BJ (cell line): ENCODE results near the gene TMPRSS2. TPM values are rescaled to one million over a fixed set of nuclear protein-coding genes. Genes with fewer than 3 reads are reported as not detected.

Experiments
- CTCF ChIA-PET: fragments of 350-600 bp; formaldehyde crosslinking; extraction: SDS; loops from one replicate; lab custom pipeline; 2021; ENCODE audit warnings: antibody characterized with exemption, inconsistent platforms; lab: Yijun Ruan, JAX
- POLR2A ChIA-PET: fragments of 300-600 bp; sonication (Branson Sonifier 250); formaldehyde crosslinking; extraction: SDS; loops from one replicate; lab custom pipeline; 2021; ENCODE audit warnings: antibody characterized with exemption; lab: Charles Lee
- DNase-seq: peaks from one replicate; pipeline ENCODE4 v3.0.0-alpha.2; 2011; ENCODE audit warnings: low read depth
- H3K27me3 ChIP-seq: 2 replicates; pipeline ENCODE4 v1.6.0; 2011; ENCODE audit warnings: low read length; ENCODE audit not compliant: control insufficient read depth, insufficient read depth
- H3K36me3 ChIP-seq: 2 replicates; pipeline ENCODE4 v1.5.1; 2011; ENCODE audit warnings: low read length; ENCODE audit not compliant: control insufficient read depth, insufficient read depth
- H3K4me3 ChIP-seq: 2 replicates; pipeline ENCODE4 v1.5.1; 2011; ENCODE audit warnings: low read depth, mild to moderate bottlenecking, control low read depth, low read length
- CTCF ChIP-seq: IDR thresholded peaks from 2 replicates; pipeline ENCODE4 v1.5.1; 2011; ENCODE audit warnings: low read depth, mild to moderate bottlenecking, control low read depth, inconsistent platforms, low read length, moderate library complexity; ENCODE audit not compliant: insufficient read depth
- polyA minus RNA-seq: library from RNA; depleted of rRNA, polyadenylated mRNA; stranded (reverse); fragments of >200 nt; gene quantifications from 2 replicates; pipeline ENCODE4 v1.2.3, GENCODE V29; 2011; rRNA and poly(A)+ RNA removed
- polyA plus RNA-seq: library from polyadenylated mRNA; depleted of rRNA; stranded (reverse); fragments of >200 nt; gene quantifications from 2 replicates; pipeline ENCODE4 v1.2.3, GENCODE V29; 2011; rRNA removed

The TMPRSS2 gene
- polyA plus RNA-seq: not detected in 2 replicates
- polyA minus RNA-seq: not detected in 2 replicates

- DNase-seq: no peak
- CTCF ChIA-PET: no interaction called here
- Histone ChIP-seq H3K36me3 (no peaks in the 10 kb centered on the region), H3K4me3 (no peak within 1 kb of the TSS), H3K27me3 (peaks cover 29% of the 10 kb centered on the region)
- POLR2A ChIA-PET: no interaction called here
- TF ChIP-seq CTCF: no peak
Observed at GRCh38 chr21:41507521-41508414, at the start of gene TMPRSS2. Gene TMPRSS2, minus strand, starts transcription at chr21:41508158. Its CDS starts 10,025 bp downstream, at chr21:41498133.

DNA sequence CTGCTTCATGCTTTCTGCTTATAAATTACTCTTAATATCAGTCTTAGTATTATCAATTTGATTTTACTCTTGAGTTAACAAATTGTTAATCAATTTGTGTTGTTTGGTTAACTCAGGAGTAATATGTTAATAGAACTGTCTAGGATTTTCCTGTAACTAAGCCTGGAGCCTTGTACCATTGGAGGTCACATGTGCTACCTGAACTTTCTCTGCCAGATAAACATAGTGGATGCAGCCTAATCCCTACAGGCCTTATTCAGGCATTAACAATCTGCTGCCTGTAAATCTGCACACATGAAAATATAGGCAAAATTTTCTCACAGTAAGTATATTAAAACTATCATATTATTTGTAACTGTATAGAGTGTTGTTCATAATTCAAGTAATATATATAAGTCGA is 47.1 kb upstream of the TMPRSS2 start:
- POLR2A ChIA-PET: no interaction called here
- CTCF ChIA-PET: no interaction called here
- no peak for DNase-seq
- no peaks in the 10 kb centered on the region for H3K36me3 ChIP-seq
- no peak for TF ChIP-seq CTCF
- no peak overlapping the region for H3K4me3 ChIP-seq
- H3K27me3 ChIP-seq: peaks cover 2% of the 10 kb centered on the region

DNA sequence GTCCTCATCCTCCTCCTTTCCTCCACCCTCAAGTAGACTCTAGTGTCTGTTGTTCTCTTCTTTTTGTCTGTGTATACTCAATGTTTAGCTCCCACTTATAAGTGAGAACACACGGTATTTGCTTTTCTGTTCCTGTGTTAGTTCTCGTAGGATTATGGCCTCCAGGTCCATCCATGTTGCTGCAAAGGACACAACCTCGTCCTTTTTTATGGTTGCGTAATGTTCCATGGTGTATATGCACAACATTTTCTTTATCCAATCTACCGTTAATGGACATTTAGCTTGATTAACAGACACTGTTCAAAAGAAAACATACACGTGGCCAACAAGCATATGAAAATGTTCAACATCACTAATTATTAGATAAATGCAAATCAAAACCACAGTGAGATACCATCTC is 44.3 kb upstream of the TMPRSS2 start:
- CTCF ChIA-PET: no interaction called here
- H3K27me3 ChIP-seq: peaks cover 2% of the 10 kb centered on the region
- no peak for DNase-seq
- no peak overlapping the region for H3K4me3 ChIP-seq
- POLR2A ChIA-PET: no interaction called here
- H3K36me3 ChIP-seq: no peaks in the 10 kb centered on the region
- no peak for TF ChIP-seq CTCF

GRCh38 chr21:41548781-41549180 is 40.8 kb upstream of the TMPRSS2 start:
- Histone ChIP-seq H3K27me3 (peaks cover 4% of the 10 kb centered on the region; the same call in 1 of the 2 replicates), H3K36me3 (no peaks in the 10 kb centered on the region), H3K4me3 (no peak overlapping the region)
- CTCF ChIA-PET: no interaction called here
- no peak for DNase-seq
- POLR2A ChIA-PET: no interaction called here
- no peak for TF ChIP-seq CTCF

DNA sequence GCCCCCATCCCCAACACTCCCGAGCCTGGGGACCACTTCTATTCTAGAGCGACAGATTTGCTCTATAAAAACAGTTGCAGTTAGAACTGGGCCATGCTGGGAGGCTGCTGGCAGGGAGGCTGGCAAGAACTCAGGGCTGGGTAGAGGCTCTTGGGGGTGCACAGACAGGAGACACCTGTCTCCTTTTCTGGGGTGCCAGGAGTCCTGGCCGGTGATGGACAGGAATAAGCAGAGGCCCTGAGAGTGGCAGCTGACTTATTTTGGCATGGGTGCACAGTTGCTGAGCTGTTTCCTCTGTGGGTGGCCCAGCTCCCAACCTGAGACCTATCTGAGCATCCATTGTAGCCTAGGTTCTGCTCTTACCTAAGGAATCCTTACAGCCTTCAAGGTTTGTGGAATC is 39.2 kb upstream of the TMPRSS2 start:
- ChIA-PET POLR2A (no interaction called here), CTCF (interaction anchor here (0.9 to 1.2 kb wide), 2 partner anchors 13 to 15 kb away, joined by 4 to 5 read pairs; no protein-coding TSS in a partner anchor)
- no peaks in the 10 kb centered on the region for H3K36me3 ChIP-seq
- H3K27me3 ChIP-seq: peaks cover 6% of the 10 kb centered on the region; the same call in 1 of the 2 replicates
- TF ChIP-seq CTCF: no peak
- H3K4me3 ChIP-seq: no peak overlapping the region
- DNase-seq: no peak
